Urothelium cell line (cell line): ENCODE results near the gene ZC3H7A.
"Not testable (repeated sequence)": the region's sequence is repeated elsewhere in the genome, so short reads cannot be mapped to it uniquely, and the experiment has no call there.

Experiments
- DNase-seq: peaks from one replicate; pipeline ENCODE4 v3.0.0; 2011; ENCODE audit warnings: low spot score, mixed read lengths
- FAIRE-seq: peaks from 2 replicates; lab custom pipeline; 2011; peaks lifted over from hg19 to GRCh38; lab: Jason Lieb, UNC

The ZC3H7A gene

GRCh38 chr16:11797166-11797956, at the start of gene ZC3H7A:
TSS of gene ZC3H7A (minus strand) at chr16:11797258. CDS start at chr16:11782354, 14,904 bp downstream.
- FAIRE-seq: no peak

GRCh38 chr16:11844499-11844898, 47.4 kb upstream of the ZC3H7A start:
- FAIRE-seq (no peak), DNase-seq (no peak)

More at GRCh38 chr16:11797166-11797956, at the start of gene ZC3H7A:
- peak; percentile 98 for DNase-seq

- no peak for DNase-seq
- FAIRE-seq: no peak
Observed at GRCh38 chr16:11843861-11844260, 46.8 kb upstream of the ZC3H7A start.

GRCh38 chr16:11843206-11843605, 46.1 kb upstream of the ZC3H7A start:
- DNase-seq (no peak), FAIRE-seq (no peak)

DNA sequence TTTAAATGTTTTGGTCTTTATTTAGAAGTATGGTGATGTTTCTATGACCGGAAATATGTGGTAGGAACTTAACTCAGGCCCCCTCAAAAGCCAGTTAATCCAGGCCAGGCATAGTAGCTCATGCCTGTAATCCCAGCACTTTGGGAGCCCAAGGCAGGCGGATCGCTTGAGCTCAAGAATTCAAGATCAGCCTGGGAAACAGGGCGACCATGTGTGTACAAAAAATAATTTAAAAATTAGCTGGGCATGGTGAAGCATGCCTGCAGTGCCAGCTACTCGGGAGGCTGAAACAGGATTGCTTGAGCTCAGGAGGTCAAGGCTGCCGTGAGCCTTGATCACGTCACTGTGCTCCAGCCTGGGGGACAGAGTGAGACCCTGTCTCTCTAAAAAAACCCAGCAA, 44.0 kb upstream of the ZC3H7A start:
- FAIRE-seq (no peak), DNase-seq (no peak)

GRCh38 chr16:11836650-11837244, 39.7 kb upstream of the ZC3H7A start:
- DNase-seq (peak; percentile 25), FAIRE-seq (no peak)

GRCh38 chr16:11835891-11836649, 39.0 kb upstream of the ZC3H7A start:
- DNase-seq: no peak
- FAIRE-seq: no peak

DNA sequence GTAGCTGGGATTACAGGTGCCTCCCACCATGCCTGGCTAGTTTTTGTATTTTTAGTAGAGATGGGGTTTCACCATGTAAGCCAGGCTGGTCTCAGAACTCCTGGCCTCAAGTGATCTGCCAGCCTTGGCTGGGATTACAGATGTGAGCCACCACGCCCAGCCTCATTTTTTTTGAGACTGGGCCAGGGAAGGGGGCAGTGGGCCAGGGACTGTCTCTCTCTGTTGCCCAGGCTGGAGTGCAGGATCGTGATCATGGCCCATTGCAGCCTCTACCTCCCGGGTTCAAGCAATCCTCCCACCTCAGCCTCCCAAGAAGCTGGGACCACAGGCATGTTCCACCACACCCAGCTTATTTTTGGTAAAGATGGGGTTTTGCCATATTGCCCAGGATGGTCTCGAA, 38.3 kb upstream of the ZC3H7A start:
- no peak for FAIRE-seq

GRCh38 chr16:11833951-11834695, 37.1 kb upstream of the ZC3H7A start:
- FAIRE-seq: no peak

More for the DNA sequence above, 38.3 kb upstream of the ZC3H7A start:
- no peak for DNase-seq

DNA sequence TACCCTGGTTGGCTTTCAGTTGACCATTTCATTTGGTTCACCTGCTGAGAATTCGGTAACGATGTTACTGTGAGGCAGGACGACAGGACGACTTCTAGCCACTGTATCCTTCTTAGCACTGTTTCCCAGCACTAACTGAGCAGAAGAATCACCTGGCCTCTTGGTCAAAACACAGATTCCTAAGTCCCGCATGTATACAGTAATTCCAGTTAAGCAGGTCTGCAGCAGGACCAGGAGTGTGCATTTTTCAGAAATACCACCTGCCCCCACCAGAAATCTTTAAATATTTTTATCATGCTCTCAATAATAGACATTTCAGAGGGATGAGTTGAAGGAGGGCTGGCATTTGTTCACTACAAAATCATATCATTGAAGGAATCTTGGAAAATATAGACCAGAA, 31.6 kb upstream of the ZC3H7A start:
- DNase-seq (no peak), FAIRE-seq (no peak)

More at GRCh38 chr16:11833951-11834695, 37.1 kb upstream of the ZC3H7A start:
- no peak for DNase-seq

GRCh38 chr16:11825520-11826165, 28.6 kb upstream of the ZC3H7A start:
- not testable (repeated sequence) for FAIRE-seq, DNase-seq

- DNase-seq (no peak), FAIRE-seq (no peak)
Observed at GRCh38 chr16:11824362-11824761, 27.3 kb upstream of the ZC3H7A start.

- DNase-seq, FAIRE-seq: not testable (repeated sequence)
Observed at GRCh38 chr16:11823645-11824044, 26.6 kb upstream of the ZC3H7A start.

- FAIRE-seq: no peak
- no peak for DNase-seq
Observed at GRCh38 chr16:11819798-11820197, 22.7 kb upstream of the ZC3H7A start.

DNA sequence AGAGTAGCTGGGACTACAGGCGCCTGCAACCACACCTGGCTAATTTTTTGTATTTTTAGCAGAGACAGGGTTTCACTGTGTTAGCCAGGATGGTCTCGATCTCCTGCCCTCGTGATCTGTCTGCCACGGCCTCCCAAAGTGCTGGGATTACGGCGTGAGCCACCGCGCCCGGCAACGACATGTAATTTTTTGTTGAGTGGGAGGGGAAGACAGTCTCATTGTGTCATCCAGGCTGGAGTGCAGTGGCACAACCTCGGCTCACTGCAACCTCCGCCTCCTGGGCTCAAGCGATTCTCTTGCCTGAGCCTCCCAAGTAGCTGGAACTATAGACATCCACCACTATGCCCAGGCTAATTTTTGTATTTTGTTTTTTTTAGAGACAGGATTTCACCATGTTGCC, 21.9 kb upstream of the ZC3H7A start:
- not testable (repeated sequence) for DNase-seq, FAIRE-seq

GRCh38 chr16:11816123-11816522, 19.1 kb upstream of the ZC3H7A start:
- no peak for DNase-seq
- no peak for FAIRE-seq

- not testable (repeated sequence) for DNase-seq, FAIRE-seq
Observed at GRCh38 chr16:11814800-11815199, 17.7 kb upstream of the ZC3H7A start.

DNA sequence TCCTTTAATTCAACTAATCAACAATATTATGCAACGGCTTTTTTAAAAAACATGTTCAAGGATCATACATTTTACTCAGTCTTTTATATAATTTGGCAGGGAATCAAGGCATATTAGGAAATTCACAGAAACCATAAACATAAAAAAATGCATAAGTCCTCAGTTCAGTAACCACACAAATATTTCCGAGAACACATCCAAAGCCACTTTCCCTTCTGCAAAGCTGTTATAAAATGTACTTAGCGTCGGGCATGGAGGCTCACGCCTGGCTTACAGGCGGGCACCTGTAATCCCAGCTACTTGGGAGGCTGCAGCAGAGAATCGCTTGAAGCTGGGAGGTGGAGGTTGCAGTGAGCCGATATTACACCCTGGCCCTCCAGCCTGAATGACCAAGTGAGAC, 9.7 kb upstream of the ZC3H7A start:
- DNase-seq (no peak), FAIRE-seq (no peak)

- DNase-seq: no peak
- no peak for FAIRE-seq
Observed at GRCh38 chr16:11805556-11805955, 8.5 kb upstream of the ZC3H7A start.

DNA sequence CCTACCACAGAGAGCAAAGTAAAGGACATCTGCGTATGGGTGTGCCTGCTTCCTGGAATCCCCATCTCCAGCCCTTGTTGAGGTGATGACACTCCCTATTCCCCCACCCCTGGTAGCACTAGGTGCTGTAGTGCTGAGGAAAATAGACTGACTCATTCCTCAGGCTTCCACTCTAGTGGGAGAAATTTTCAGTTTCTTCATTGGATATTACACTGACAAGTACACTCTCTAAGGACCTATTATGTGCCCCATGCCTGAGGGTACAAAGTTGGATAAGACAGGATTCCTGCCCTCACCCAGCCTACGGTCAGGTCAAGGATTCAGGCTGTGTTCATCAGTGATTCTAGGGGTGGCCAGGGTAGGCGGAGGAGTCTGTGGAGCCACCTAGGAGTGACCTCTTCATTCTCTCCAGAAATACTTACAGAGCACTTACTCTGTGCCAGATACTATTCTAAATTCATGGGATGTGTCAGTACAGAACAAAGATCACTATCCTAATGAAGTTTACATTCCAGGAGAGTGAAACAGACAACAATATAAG, 4.5 kb upstream of the ZC3H7A start:
- DNase-seq (no peak), FAIRE-seq (no peak)
